Right renal cortex interstitium (tissue), 3 donors: ENCODE data around the gene LRP10. TPM values are rescaled to one million over a fixed set of nuclear protein-coding genes. Genes with fewer than 3 reads are reported as not detected.
"Not testable (repeated sequence)": the region's sequence is repeated elsewhere in the genome, so short reads cannot be mapped to it uniquely, and the experiment has no call there.

Experiments
- DNase-seq, 3 donors: peaks; one replicate each; pipeline ENCODE4 v3.0.0-alpha.2; 2013; ENCODE audit warnings: low read depth in 3 of 3, low spot score in 2 of 3
- polyA plus RNA-seq, 3 donors: library from polyadenylated mRNA; unstranded; fragments of 120-200 nt; gene quantifications; one replicate each; pipeline ENCODE4 v1.2.1, GENCODE V29; 2013; ENCODE audit not compliant: insufficient read length in 3 of 3

Gene LRP10
- polyA plus RNA-seq, 3 donors = 67.4 to 85.7 (median 73.1) TPM

DNA sequence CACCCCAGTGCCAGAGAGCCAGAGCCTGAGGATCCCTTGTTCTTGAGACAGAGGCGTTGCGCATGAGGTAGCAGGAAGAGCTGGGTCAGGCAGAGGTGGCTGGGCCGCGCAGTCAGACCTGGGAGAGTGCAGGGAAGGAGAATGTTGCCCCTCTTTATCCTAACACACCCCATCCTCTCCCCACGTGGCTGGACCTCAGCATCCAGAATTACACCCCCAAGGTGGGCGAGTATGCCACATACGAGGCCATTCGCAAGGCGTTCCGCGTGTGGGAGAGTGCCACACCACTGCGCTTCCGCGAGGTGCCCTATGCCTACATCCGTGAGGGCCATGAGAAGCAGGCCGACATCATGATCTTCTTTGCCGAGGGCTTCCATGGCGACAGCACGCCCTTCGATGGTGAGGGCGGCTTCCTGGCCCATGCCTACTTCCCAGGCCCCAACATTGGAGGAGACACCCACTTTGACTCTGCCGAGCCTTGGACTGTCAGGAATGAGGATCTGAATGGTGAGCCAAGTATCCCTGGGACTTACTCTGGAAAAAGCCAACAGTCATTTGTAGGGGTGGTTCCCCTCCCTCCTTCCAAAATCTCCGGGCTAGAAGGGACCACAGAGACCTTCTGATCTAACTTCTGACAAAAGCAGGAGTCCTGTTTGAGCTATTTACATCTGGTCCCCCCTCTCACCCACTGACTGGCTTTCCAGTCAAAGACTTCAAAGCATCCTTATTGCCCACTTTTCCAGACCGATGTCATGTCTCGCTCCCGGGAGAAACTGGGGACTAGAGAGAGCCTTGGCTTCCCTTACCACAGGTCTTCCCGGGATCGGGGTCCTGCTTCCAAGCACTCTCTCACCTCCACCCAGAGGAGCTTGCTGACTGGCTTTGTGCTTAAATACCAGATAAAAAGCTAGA is 29.1 kb upstream of the LRP10 start:
- DNase-seq = no peak

DNA sequence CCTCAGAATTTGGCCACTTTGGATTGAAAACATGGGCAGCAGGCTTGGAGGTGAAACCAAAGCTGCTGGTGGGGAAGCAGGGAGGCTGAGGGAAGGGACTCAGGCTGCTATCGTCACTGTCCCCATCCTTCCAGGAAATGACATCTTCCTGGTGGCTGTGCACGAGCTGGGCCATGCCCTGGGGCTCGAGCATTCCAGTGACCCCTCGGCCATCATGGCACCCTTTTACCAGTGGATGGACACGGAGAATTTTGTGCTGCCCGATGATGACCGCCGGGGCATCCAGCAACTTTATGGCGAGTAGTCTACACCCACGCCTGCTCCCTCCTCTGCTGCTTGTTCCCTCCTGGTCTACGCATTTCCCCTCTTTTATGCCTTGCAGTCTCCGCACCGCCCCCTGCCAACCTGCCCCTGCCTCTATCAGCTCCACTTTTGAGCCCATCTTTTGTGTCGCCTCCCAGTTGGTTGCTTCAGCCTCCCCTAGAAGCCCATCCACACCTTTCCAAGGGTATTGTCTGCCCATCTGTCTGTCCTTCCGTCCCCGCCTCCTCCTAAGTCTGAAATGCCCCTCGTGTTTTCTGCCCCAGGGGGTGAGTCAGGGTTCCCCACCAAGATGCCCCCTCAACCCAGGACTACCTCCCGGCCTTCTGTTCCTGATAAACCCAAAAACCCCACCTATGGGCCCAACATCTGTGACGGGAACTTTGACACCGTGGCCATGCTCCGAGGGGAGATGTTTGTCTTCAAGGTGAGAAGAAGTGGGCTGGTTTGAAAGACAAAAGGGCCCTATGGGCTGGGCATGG is 28.2 kb upstream of the LRP10 start:
- DNase-seq = no peak

DNA sequence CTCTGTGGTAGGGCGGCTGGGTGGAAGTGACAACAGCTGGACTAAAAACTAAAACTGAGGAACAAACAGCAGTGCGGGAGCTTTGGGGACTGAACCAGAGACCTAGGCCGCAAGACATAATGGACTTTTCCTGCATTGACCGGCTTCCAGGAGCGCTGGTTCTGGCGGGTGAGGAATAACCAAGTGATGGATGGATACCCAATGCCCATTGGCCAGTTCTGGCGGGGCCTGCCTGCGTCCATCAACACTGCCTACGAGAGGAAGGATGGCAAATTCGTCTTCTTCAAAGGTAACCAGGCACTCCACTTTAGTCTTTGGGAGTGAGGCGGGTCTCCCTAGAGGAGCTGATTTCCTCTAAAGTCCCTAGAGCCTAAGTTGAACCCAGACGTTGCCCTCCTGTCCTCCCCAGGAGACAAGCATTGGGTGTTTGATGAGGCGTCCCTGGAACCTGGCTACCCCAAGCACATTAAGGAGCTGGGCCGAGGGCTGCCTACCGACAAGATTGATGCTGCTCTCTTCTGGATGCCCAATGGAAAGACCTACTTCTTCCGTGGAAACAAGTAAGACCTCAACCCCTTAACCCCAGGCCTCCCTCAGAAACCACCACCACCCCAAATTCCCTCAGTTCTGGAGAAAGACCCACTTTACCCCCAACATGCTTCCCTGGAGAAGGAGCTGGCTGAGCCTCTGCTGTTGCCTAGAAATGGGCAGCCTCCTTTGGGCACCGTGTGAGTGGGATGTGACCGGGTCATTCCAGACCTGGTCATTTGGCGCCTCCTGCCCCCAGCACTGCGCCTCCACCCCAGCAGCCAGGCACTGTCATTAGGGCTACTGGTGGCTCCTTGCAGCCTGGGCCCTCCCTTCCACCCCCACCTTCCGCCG is 27.1 kb upstream of the LRP10 start:
- no peak for DNase-seq

DNA sequence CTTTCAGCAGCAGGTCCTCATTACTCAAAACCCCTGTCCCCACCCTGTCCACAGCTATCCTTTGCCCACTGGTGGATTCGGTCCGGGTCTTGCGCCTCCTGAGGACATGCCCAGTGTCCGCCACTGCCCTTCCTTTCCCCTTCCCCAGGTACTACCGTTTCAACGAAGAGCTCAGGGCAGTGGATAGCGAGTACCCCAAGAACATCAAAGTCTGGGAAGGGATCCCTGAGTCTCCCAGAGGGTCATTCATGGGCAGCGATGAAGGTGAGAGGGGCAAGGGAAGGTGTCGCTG is 26.5 kb upstream of the LRP10 start:
- no peak for DNase-seq

DNA sequence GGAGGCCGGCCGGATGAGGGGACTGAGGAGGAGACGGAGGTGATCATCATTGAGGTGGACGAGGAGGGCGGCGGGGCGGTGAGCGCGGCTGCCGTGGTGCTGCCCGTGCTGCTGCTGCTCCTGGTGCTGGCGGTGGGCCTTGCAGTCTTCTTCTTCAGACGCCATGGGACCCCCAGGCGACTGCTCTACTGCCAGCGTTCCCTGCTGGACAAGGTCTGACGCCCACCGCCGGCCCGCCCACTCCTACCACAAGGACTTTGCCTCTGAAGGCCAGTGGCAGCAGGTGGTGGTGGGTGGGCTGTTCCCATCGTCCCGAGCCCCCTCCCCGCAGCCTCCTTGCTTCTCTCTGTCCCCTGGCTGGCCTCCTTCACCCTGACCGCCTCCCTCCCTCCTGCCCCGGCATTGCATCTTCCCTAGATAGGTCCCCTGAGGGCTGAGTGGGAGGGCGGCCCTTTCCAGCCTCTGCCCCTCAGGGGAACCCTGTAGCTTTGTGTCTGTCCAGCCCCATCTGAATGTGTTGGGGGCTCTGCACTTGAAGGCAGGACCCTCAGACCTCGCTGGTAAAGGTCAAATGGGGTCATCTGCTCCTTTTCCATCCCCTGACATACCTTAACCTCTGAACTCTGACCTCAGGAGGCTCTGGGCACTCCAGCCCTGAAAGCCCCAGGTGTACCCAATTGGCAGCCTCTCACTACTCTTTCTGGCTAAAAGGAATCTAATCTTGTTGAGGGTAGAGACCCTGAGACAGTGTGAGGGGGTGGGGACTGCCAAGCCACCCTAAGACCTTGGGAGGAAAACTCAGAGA is 25.5 kb upstream of the LRP10 start:
- DNase-seq = no peak

DNA sequence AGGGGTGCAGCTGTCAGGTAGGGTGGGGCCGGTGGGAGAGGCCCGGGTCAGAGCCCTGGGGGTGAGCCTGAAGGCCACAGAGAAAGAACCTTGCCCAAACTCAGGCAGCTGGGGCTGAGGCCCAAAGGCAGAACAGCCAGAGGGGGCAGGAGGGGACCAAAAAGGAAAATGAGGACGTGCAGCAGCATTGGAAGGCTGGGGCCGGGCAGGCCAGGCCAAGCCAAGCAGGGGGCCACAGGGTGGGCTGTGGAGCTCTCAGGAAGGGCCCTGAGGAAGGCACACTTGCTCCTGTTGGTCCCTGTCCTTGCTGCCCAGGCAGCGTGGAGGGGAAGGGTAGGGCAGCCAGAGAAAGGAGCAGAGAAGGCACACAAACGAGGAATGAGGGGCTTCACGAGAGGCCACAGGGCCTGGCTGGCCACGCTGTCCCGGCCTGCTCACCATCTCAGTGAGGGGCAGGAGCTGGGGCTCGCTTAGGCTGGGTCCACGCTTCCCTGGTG is 24.7 kb upstream of the LRP10 start:
- no peak for DNase-seq

DNA sequence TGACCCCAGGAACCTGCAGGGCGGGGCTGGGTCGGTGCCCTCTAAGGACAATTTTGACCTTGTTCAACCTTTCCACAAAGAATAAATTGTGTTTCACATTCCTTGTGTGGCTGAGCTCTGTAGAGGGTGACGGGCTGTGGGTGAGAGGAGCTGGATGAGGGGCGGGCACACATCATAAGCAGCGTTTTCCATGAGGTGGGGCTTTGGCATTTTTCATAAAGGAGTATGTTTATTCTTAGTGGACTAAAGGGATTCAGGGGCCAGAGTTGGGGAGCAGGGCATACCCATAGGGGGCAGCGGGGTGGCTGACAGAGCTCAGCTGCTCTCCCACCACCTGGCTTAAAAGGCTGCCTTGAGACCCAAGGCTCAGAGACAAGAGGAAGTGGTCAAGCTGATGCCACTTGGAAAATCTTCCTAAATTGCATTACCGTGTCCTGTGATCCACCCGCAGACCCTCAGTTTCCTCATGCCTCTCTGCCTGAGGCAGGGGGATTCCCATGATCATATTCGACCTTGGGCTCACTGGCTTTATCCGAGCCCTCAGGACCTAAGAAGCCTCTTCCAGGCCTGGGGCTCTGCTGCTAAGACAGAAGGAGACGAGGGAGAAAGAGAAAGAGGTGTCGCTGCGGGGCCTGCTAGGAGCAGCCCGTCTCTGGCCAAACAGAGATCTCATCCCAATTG is 23.7 kb upstream of the LRP10 start:
- DNase-seq = no peak

DNA sequence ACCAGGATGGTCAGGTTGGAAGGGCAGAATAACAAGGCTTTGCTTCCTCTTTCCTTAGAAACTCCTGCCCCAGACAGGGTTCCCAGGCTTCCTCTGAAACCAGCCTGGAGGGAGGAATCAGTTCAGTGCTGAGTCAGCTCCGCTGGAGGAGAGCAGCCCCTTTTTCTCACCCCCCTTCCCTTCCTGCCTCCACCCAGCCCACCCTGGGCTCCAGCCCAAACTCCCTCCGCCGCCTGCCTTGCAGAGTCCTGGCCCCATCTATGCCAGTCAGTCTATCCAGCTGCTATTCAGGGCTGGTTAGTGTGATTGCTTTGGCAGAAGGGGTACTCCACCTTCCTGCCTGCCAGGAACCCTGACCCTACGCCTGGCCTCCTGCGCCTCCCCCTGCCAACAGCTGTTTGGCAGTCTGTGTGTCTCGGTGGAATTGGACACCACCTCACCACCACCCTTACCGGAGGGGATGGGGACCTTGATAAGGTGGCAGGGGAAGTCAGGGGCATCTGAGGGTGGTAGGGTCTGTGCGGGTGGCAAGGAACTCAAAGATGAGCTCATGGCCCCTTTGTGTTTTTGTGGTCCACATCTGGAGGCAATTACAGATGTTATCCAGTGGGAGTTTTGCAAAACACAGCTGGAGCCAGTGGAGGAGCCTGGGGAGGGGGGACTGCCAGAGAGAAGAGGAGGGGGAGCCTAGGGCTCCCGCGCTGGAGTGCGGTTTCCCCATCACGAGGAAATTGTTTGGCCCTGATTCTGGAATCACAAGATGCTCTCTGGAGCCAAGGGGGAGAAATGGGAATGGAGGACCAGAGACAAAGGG is 23.0 kb upstream of the LRP10 start:
- no peak for DNase-seq

DNA sequence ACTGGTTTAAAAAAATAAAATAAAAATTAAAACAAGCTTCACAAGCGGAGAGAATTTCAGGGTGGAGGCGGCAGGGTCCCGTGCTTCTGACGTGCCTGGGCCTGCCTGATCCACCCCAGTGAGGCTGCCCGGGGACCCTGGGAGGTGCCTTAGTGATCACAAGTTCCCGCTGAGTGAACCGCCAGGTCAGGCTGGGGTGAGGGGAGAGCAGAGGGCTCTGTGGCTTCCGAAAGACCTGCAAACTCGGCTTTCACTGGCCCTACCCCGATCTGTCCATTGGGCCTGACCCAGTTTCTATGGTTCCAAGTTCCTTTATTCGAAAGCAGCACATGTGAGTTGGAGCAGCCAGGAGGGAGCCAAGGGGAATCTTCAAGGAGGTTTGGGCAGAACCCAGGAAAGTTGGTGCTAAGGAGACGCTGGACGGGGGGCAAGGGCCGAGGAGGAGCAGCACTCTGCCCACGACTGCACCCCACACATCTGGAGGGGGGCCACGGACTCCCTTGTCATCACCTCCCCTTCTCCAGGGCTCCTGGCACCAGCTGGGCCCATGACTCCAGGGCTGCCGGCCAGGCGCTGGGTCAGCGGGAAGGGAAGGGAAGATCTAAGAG is 22.2 kb upstream of the LRP10 start:
- DNase-seq = no peak

DNA sequence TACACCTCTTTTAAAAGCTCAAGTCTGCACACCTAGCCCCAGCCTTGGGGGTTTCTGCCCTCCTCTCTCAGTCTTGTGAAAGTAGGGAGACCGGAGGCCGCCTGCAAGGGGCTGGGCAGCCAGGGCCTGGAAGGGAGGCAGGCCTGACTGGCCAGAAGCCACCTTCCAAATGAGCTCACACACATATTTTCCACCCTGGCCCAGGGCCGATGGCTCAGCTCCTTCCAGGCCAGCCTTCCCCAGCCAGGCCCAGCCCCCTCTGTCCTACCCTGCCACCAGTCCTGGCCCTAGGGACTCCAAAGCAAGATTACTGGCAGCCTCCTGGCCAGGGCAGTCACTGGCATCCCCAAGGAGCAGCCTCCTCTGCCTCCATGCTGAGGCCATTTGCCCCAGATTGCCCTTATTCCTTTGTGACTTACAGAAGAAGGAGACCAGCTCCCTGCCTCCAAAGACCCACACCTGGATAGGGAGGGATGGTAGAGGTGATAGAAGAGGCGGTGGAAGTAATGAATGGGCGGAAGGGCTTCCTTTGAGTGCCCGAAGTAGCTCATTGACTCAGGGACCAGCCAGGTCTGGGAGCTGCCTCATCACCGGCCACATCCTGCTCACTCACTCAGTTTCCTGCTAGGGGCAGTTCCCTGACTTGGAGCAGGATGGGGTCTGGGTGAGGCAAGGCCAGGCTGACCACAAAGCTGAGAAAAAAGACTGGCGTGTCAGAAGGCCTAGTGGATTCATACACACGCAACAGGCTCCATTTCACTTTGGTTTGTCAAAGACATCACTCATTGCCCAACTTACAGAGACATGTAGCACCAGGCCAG is 20.4 kb upstream of the LRP10 start:
- no peak for DNase-seq

DNA sequence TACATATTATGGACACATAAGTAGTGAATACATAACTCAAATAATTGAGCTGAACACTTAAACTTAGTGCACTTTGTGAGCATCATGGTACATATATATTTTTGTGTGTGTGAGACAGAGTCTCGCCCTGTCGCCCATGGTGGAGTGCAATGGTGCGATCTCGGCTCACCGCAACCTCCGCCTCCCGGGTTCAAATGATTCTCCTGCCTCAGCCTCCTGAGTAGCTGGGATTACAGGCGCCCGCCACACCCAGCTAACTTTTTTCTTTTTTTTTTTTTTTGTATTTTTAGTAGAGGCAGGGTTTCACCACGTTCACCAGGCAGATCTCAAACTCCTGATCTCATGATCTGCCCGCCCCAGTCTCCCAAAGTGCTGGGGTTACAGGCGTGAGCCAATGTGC is 19.4 kb upstream of the LRP10 start:
- not testable (repeated sequence) for DNase-seq

DNA sequence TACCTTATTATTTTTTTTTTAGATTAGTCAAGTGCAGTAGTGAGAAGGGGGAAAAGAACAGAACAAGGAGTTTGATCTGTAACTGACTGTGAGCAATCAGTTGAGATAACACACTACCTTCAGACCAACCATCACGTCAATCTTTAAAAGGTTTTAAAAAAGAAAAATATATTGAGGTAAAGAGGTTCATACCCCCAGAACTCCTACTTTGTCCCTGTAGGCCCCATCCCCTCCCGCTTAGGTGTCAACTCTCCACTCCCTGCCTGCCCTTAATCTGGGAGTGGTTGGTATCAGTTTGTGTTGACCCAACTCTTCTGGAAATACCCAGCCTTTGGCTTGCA is 19.0 kb upstream of the LRP10 start:
- no peak for DNase-seq

DNA sequence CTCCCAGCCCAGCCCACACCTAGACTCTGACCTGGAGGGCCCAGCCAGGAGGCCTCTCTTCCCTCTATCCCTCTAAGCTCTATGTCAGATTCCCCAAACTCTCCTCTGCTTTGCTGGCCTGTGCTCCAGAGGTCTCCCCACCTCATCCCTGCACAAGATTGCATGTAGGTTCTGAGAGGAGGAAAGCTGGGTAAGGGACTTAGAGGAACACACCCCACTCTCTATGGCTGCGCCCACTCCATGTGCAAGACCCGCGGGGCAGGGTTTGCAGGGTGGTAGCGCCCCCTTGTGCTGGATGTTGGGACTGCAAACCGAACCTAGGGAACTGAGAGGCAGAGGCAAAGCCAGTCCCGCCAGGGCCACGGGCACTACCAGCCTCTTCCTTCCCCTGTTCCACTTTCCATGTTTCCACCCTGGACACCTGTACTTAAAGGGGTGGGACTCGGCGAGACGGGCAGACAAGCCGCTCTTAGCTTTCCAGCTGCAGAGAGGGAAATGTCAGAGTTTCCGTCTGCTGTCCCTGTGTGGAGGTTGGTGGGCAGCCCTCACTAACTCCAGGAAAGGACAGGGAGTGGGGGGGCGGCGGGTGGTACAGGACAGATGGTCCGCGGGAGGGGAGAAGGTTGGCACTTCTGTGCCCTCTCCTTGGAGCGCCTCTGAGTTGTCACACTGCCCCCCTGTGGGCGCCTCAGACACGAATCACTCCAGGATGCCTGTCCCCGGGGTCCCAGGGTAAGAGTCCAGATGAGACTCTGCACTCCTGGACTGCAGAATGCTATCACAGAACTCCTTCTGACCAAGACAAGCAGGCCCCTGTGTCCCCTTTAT is 18.4 kb upstream of the LRP10 start:
- DNase-seq = peak in 1 of 3 donors; percentile 84

DNA sequence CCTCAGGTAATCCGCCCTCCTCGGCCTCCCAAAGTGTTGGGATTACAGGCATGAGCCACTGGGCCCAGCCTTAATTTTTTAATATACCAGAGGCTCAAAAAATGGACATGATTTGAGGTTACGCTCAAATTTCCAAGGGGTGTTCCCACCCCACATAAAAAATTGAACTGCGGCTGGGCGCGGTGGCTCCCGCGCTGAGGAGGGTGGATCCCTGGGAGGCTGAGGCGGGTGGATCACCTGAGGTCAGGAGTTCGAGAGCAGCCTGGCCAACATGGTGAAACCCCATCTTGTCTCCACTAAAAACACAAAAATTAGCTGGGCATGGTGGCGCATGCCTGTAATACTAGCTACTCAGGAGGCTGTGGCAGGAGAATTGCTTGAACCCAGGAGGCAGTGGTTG is 17.2 kb upstream of the LRP10 start:
- DNase-seq = not testable (repeated sequence)

DNA sequence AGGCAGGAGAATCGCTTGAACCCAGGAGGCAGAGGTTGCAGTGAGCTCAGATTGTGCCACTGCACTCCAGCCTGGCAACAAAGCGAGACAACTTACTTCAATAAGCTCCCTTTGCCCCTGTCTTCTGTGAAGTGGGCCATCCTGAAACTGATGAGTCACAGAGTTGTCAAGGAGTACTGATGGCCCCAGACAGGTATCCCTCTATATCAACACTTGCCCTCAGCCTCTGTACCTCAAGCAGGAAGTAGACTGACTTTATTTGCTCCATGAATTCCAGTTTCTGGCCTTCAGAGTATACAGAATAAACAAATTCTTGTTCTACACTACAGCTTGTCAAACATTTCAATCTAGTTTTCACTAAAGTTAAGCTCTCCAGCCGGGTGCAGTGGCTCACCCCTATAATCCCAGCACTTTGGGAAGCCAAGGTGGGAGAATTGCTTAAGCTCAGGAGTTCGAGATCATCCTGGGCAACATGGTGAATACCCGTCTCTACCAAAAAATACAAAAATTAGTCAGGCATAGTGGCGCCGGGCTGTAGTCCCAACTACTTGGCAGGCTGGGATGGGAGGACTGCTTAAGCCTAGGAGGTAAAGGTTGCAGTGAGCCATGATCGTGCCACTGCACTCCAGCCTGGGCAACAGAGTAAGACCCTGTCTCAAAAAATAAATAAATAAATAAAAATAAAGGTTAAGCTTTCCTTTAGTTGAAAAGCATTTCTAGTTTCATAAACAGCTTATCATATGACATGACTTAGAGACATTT is 16.4 kb upstream of the LRP10 start:
- DNase-seq = no peak

DNA sequence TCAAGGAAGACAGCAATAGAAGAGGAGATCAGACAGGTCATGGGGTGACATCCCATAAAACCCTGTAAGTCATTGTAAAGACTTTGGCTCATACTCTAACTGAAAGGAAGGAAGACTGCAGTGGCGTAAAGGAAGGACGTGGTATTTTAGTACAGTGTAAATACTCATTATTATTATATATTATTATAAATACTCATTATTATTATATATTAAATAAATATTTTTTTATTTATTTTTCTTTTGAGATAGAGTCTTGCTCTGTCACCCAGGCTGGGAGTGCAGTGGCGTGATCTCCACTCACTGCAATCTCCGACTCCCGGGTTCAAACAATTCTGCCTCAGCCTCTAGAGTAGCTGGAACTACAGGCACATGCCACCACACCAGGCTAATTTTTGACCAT is 15.1 kb upstream of the LRP10 start:
- no peak for DNase-seq
